Upper lobe of left lung (tissue), 6 donors: ENCODE data around the gene ABHD14A. TPM values are rescaled to one million over a fixed set of nuclear protein-coding genes. Genes with fewer than 3 reads are reported as not detected.

Source experiments
- ATAC-seq, 2 donors: fragments of 200-7000 bp; cut with Tn5 transposase; one replicate each; pipeline ENCODE4 v1.9.1; 2022; ENCODE audit warnings: mild to moderate bottlenecking in 2 of 2, moderate library complexity in 2 of 2; ENCODE audit not compliant: low FRiP score in 2 of 2
- DNase-seq, 2 donors: peaks; one replicate each; pipeline ENCODE4 v3.0.0-alpha.2; 2019 to 2020
- H3K27ac ChIP-seq, 4 donors: fragments of 200-600 bp; sonication (generic); one replicate each; pipeline ENCODE4 v1.5.1; 2016 to 2019
- H3K27me3 ChIP-seq, 4 donors: fragments of 200-600 bp; sonication (generic); one replicate each; pipeline ENCODE4 v1.5.1; 2017 to 2019
- H3K36me3 ChIP-seq, 4 donors: fragments of 200-600 bp; sonication (generic); one replicate each; pipeline ENCODE4 v1.5.1; 2016 to 2019
- H3K4me1 ChIP-seq, 4 donors: fragments of 200-600 bp; sonication (generic); one replicate each; pipeline ENCODE4 v1.5.1; 2018 to 2019
- H3K4me3 ChIP-seq, 4 donors: fragments of 200-600 bp; sonication (generic); one replicate each; pipeline ENCODE4 v1.5.1; 2017 to 2019; ENCODE audit warnings: mild to moderate bottlenecking in 2 of 4, moderate library complexity in 1 of 4
- H3K9me3 ChIP-seq, 4 donors: fragments of 200-600 bp; sonication (generic); one replicate each; pipeline ENCODE4 v1.5.1; 2018 to 2019
- EP300 ChIP-seq, 4 donors: sonication (generic); formaldehyde crosslinking; IDR thresholded peaks; one replicate each; pipeline ENCODE4 v1.5.1; 2017; ENCODE audit warnings: antibody characterized with exemption in 4 of 4, control low read depth in 2 of 4
- POLR2A ChIP-seq, 4 donors: fragments of 450-650 bp; IDR thresholded peaks; one replicate each; pipeline ENCODE4 v1.5.1; 2016 to 2017; ENCODE audit warnings: antibody characterized with exemption in 4 of 4, mild to moderate bottlenecking in 2 of 4
- POLR2AphosphoS5 ChIP-seq, 2 donors: sonication (generic); formaldehyde crosslinking; IDR thresholded peaks; one replicate each; pipeline ENCODE4 v1.5.1; 2017; ENCODE audit warnings: antibody characterized with exemption in 2 of 2
- WGBS, 2 donors: methylation state at CpG; one replicate each; pipeline ENCODE4 v1.1.5; 2017 to 2018; 5-methylcytosine and 5-hydroxymethylcytosine counted together
- total RNA-seq, 6 donors: library from RNA; depleted of rRNA in 4 of 6; stranded (reverse); fragments of >200 nt in 4 of 6; gene quantifications; one replicate each; pipeline versions ENCODE4 v1.1.0 to v1.2.1, GENCODE V29; 2016 to 2021
- TF ChIP-seq, protein P1 (sequence below), 6 experiments: fragments of 450-650 bp in 4 of 6; fragments of 200-600 bp in 2 of 6; sonication (generic) in 2 of 6; IDR thresholded peaks; one replicate each; pipeline ENCODE4 v1.5.1; 2016 to 2019; ENCODE audit warnings: antibody characterized with exemption in 6 of 6
- donor health status: DM: no; HTN: no; CAD: no; lungs with moderate emphysema.
- donor health status: DM: no; HTN: yes; CAD: no; lungs with severe emphysema.

Gene ABHD14A
- total RNA-seq, 6 donors from 2014 or later, result 15.7 to 44.5 (median 26.3) TPM

DNA sequence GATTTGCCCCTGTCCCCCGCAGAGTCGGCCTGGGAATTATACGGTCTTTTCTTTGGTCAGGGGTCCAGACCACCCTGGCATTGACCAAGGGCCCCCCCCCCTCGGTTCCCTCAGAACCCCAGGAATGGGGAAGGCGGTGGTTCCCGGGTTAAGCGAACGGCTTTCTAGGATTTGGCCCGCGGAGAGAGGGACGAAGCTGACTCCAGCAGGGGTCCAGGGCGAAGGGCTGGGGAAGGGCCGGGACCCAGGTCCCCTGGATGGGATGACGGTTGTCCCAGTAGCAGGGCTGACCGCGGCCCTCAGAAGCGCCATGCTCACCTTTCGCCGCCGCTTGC is 33.4 kb upstream of the ABHD14A start:
- H3K36me3 ChIP-seq, result peaks cover 12 to 39% (median 18%) of the 10 kb centered on the region in 4 donors
- DNase-seq, result no peak
- WGBS, 2 donors, result 0 to 1% methylated on average over 15 to 17 of the region's 20 CpGs
- no peak for ATAC-seq
- peaks cover 28 to 36% (median 31%) of the 10 kb centered on the region in 4 donors for H3K4me1 ChIP-seq
- no peaks in the 10 kb centered on the region for H3K9me3 ChIP-seq
- peak overlapping the region; percentile 61 to 91 (median 79) for H3K4me3 ChIP-seq
- H3K27ac ChIP-seq, result peak overlapping the region; percentile 41 to 77 (median 74)
- no peak for TF ChIP-seq POLR2AphosphoS5 (IDR thresholded peaks at IDR 0.05)
- no peak for TF ChIP-seq EP300 (IDR thresholded peaks at IDR 0.05)
- TF ChIP-seq POLR2A (IDR thresholded peaks at IDR 0.05), result peak in 1 of 4 donors; percentile 43
- TF ChIP-seq, protein P1, sequence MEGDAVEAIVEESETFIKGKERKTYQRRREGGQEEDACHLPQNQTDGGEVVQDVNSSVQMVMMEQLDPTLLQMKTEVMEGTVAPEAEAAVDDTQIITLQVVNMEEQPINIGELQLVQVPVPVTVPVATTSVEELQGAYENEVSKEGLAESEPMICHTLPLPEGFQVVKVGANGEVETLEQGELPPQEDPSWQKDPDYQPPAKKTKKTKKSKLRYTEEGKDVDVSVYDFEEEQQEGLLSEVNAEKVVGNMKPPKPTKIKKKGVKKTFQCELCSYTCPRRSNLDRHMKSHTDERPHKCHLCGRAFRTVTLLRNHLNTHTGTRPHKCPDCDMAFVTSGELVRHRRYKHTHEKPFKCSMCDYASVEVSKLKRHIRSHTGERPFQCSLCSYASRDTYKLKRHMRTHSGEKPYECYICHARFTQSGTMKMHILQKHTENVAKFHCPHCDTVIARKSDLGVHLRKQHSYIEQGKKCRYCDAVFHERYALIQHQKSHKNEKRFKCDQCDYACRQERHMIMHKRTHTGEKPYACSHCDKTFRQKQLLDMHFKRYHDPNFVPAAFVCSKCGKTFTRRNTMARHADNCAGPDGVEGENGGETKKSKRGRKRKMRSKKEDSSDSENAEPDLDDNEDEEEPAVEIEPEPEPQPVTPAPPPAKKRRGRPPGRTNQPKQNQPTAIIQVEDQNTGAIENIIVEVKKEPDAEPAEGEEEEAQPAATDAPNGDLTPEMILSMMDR (IDR thresholded peaks at IDR 0.05), result no peak
- H3K27me3 ChIP-seq, result no peaks in the 10 kb centered on the region

DNA sequence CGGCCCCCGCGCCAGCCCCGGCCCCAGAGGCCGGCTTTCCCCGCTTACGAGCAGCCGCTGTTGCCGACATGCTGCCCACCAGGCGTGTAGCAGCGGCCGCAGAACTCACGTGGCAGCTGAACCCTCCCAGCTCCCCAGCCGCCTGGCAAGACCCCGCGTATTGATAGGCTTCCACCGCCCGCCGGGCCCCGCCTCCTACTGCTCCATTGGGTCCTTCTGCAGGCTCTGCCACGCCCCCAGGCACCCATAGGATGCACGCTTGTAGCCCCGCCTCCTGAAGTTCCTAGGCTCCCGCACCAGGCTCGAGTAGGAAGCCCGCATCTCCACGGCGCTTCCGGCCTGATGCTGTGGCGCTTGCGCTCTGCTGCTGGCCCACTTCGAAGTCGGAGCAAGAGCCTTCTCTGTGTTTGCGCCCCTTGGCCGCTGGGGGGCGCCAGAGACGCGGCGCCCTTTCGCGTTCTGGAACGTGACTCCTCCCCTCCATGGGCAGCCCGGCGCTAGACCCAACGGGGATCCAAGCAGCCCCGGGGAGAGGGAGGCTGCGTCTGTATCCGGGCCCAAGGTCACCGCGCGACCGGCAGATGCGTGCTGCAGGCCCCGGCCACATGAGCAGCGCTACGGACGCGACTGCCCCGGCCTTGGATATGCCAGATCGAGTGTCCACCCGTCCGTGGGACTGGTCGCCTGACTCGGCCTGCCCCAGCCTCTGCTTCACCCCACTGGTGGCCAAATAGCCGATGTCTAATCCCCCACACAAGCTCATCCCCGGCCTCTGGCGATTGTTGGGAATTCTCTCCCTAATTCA is 32.9 kb upstream of the ABHD14A start, which contains the start of the genes PARP3 and RRP9:
Gene PARP3, plus strand, starts transcription at position 566 of the 805 bp plus-strand sequence. CDS start 993 bp downstream, outside the sequence.
Gene RRP9, minus strand, starts transcription at position 107 of the 805 bp plus-strand sequence. Its CDS starts 37 bp downstream, at position 70.
- peaks cover 6 to 33% (median 15%) of the 10 kb centered on the region in 4 donors for H3K36me3 ChIP-seq
- no peaks in the 10 kb centered on the region for H3K27me3 ChIP-seq
- H3K9me3 ChIP-seq, result no peaks in the 10 kb centered on the region
- H3K4me3 ChIP-seq, result peak within 1 kb of the TSS; percentile 61 to 91 (median 79)
- peak within 1 kb of the TSS; percentile 90 to 94 (median 93) for H3K27ac ChIP-seq
- ATAC-seq (peak; percentile 96 to 97), DNase-seq (peak; percentile 99 to 100)
- 1 to 3% methylated on average over 20 to 33 of the region's 67 CpGs for WGBS, 2 donors
- TF ChIP-seq, protein P1 (IDR thresholded peaks at IDR 0.05), result peak; percentile 97 to 100 (median 100)
- TF ChIP-seq EP300 (IDR thresholded peaks at IDR 0.05) (no peak), POLR2AphosphoS5 (IDR thresholded peaks at IDR 0.05) (peak; percentile 78 to 87), POLR2A (IDR thresholded peaks at IDR 0.05) (peak in 3 of 4 donors; percentile 37 to 81 (median 80))
- peaks cover 28 to 36% (median 31%) of the 10 kb centered on the region in 4 donors for H3K4me1 ChIP-seq

GRCh38 chr3:51942603-51943450 is 32.0 kb upstream of the ABHD14A start:
- H3K4me3 ChIP-seq, result peak overlapping the region; percentile 33 to 91 (median 74)
- peak; percentile 54 to 73 for ATAC-seq
- peak overlapping the region; percentile 90 to 94 (median 93) for H3K27ac ChIP-seq
- no peaks in the 10 kb centered on the region for H3K9me3 ChIP-seq
- DNase-seq, result peak in 1 of 2 donors; percentile 66
- H3K4me1 ChIP-seq, result peaks cover 28 to 36% (median 31%) of the 10 kb centered on the region in 4 donors
- 26% methylated on average over 11 to 17 of the region's 17 CpGs for WGBS, 2 donors
- H3K36me3 ChIP-seq, result peaks cover 2 to 25% (median 7%) of the 10 kb centered on the region in 4 donors
- TF ChIP-seq POLR2A (IDR thresholded peaks at IDR 0.05), result peak in 2 of 4 donors; percentile 19 to 39
- no peak for TF ChIP-seq EP300 (IDR thresholded peaks at IDR 0.05)
- peak; percentile 62 to 78 for TF ChIP-seq POLR2AphosphoS5 (IDR thresholded peaks at IDR 0.05)
- H3K27me3 ChIP-seq, result no peaks in the 10 kb centered on the region

GRCh38 chr3:51943451-51944391 is 31.1 kb upstream of the ABHD14A start:
- peak overlapping the region; percentile 90 to 94 (median 93) for H3K27ac ChIP-seq
- DNase-seq, result no peak
- WGBS, 2 donors, result 91 to 98% methylated on average over 7 to 17 of the region's 21 CpGs

More at GRCh38 chr3:51943451-51944391, 31.1 kb upstream of the ABHD14A start:
- peaks cover 28 to 36% (median 31%) of the 10 kb centered on the region in 4 donors for H3K4me1 ChIP-seq
- no peak for ATAC-seq
- peak overlapping the region in 2 of 4 donors; percentile 61 to 87 for H3K4me3 ChIP-seq
- peaks cover 0 to 16% (median 2%) of the 10 kb centered on the region in 4 donors for H3K36me3 ChIP-seq
- no peaks in the 10 kb centered on the region for H3K27me3 ChIP-seq
- no peaks in the 10 kb centered on the region for H3K9me3 ChIP-seq
- TF ChIP-seq EP300 (IDR thresholded peaks at IDR 0.05) (no peak), POLR2AphosphoS5 (IDR thresholded peaks at IDR 0.05) (no peak), POLR2A (IDR thresholded peaks at IDR 0.05) (no peak)
- TF ChIP-seq, protein P1 (IDR thresholded peaks at IDR 0.05), result no peak
